ENCODE data around the gene CCDC185.

DNA sequence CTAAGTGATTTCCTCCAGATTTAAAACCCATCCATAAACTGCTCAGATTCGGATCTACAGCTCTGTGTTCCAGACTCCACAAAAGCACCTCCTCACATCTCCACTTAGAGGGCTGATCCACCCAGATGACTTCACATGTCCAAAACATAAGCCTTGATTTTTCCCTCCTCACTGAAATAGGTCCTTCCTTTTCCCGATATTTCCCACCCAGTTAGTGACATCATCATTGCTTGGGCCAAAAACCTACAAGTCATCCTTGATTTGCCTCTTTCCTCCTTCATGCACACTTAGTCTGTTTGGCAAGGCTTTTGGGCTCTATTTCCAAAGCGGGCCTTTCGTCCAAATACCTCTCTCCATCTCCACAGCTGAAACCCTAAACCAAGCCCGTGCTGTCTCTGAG, 32.3 kb downstream of the CCDC185 start:
- no peak for TF ChIP-seq GATA1 (IDR thresholded peaks at IDR 0.05; ENCODE audit: low read depth, low read length)
- no peak for TF ChIP-seq POLR2A (IDR thresholded peaks at IDR 0.05; ENCODE audit: low read length)

Measured in erythroblast (primary cell).